GM12864 (cell line): ENCODE data around the gene C19orf12.

Experiments
- DNase-seq: peaks from one replicate; pipeline ENCODE4 v3.0.0-alpha.2; 2011; ENCODE audit warnings: low read depth
- H3K4me3 ChIP-seq: 2 replicates; pipeline ENCODE4 v1.5.1; 2011; ENCODE audit warnings: mild to moderate bottlenecking, low read depth, low read length, control low read depth
- CTCF ChIP-seq: IDR thresholded peaks from 2 replicates; pipeline ENCODE4 v1.5.1; 2011; ENCODE audit warnings: low read depth, mild to moderate bottlenecking, moderate library complexity, low read length, control low read depth, inconsistent platforms; ENCODE audit errors: missing control alignments

C19orf12 gene

GRCh38 chr19:29699861-29700260 is 15.2 kb downstream of the C19orf12 start:
- H3K4me3 ChIP-seq, result no peak overlapping the region
- no peak for TF ChIP-seq CTCF
- DNase-seq, result no peak

GRCh38 chr19:29697523-29698261 is 17.4 kb downstream of the C19orf12 start:
- no peak for TF ChIP-seq CTCF
- H3K4me3 ChIP-seq, result no peak overlapping the region
- DNase-seq, result no peak

- H3K4me3 ChIP-seq, result no peak overlapping the region
- DNase-seq, result no peak
- TF ChIP-seq CTCF, result no peak
Observed at GRCh38 chr19:29696565-29696846, 18.6 kb downstream of the C19orf12 start.

- no peak for DNase-seq
- H3K4me3 ChIP-seq, result no peak overlapping the region
- TF ChIP-seq CTCF, result no peak
Observed at GRCh38 chr19:29695765-29696564, 19.1 kb downstream of the C19orf12 start.

GRCh38 chr19:29694669-29695627 is 20.1 kb downstream of the C19orf12 start:
- peak; percentile 93 for TF ChIP-seq CTCF
- no peak overlapping the region for H3K4me3 ChIP-seq
- DNase-seq, result no peak

- TF ChIP-seq CTCF, result no peak
- no peak for DNase-seq
- no peak overlapping the region for H3K4me3 ChIP-seq
Observed at GRCh38 chr19:29694161-29694560, 20.9 kb downstream of the C19orf12 start.
